GM21717 (cell line): ENCODE results near the gene TEAD1.

Experiments used
- ATAC-seq: cut with Tn5 transposase; IDR thresholded peaks from one replicate; pipeline ENCODE4 v1.9.1; 2021; ENCODE audit warnings: mild to moderate bottlenecking, moderate library complexity; ENCODE audit not compliant: unreplicated experiment

Gene TEAD1

GRCh38 chr11:12925520-12925919, 251.3 kb downstream of the TEAD1 start:
- ATAC-seq = no peak

- ATAC-seq = no peak
Measured at GRCh38 chr11:12927221-12927620, 253.0 kb downstream of the TEAD1 start.

- no peak for ATAC-seq
Measured at GRCh38 chr11:12927886-12928285, 253.7 kb downstream of the TEAD1 start.

GRCh38 chr11:12930850-12931249, 256.6 kb downstream of the TEAD1 start:
- ATAC-seq = no peak

GRCh38 chr11:12932485-12932884, 258.3 kb downstream of the TEAD1 start:
- ATAC-seq = no peak

- no peak for ATAC-seq
Measured at GRCh38 chr11:12936200-12936599, 262.0 kb downstream of the TEAD1 start.

GRCh38 chr11:12938590-12939247, 264.5 kb downstream of the TEAD1 start:
- ATAC-seq = no peak

- ATAC-seq = no peak
Measured at GRCh38 chr11:12941671-12942070, 267.4 kb downstream of the TEAD1 start.

- no peak for ATAC-seq
Measured at GRCh38 chr11:12942157-12942556, 267.9 kb downstream of the TEAD1 start.

- no peak for ATAC-seq
Measured at GRCh38 chr11:12943311-12943710, 269.1 kb downstream of the TEAD1 start.

- ATAC-seq = no peak
Measured at GRCh38 chr11:12944889-12945288, 270.7 kb downstream of the TEAD1 start.

GRCh38 chr11:12949453-12949852, 275.2 kb downstream of the TEAD1 start:
- no peak for ATAC-seq

- ATAC-seq = no peak
Measured at GRCh38 chr11:12950670-12951069, 276.4 kb downstream of the TEAD1 start.

- ATAC-seq = no peak
Measured at GRCh38 chr11:12951376-12951775, 277.2 kb downstream of the TEAD1 start.

- no peak for ATAC-seq
Measured at GRCh38 chr11:12952094-12952493, 277.9 kb downstream of the TEAD1 start.

- ATAC-seq = no peak
Measured at GRCh38 chr11:12958986-12959385, 284.8 kb downstream of the TEAD1 start.

GRCh38 chr11:12961615-12962014, 287.4 kb downstream of the TEAD1 start:
- no peak for ATAC-seq

- no peak for ATAC-seq
Measured at GRCh38 chr11:12962306-12962705, 288.1 kb downstream of the TEAD1 start.

- no peak for ATAC-seq
Measured at GRCh38 chr11:12963051-12963450, 288.8 kb downstream of the TEAD1 start.

GRCh38 chr11:12963792-12964536, 289.7 kb downstream of the TEAD1 start:
- peak; percentile 75 for ATAC-seq

GRCh38 chr11:12964650-12965049, 290.4 kb downstream of the TEAD1 start:
- no peak for ATAC-seq

GRCh38 chr11:12966002-12966401, 291.8 kb downstream of the TEAD1 start:
- no peak for ATAC-seq

- no peak for ATAC-seq
Measured at GRCh38 chr11:12968101-12968500, 293.9 kb downstream of the TEAD1 start.
